ENCODE measurements around the gene SSH2. TPM values are rescaled to one million over a fixed set of nuclear protein-coding genes. Genes with fewer than 3 reads are reported as not detected.

The SSH2 gene
- total RNA-seq, 4 donors from 2014 or later, result 20.7 to 31.1 (median 23.1) TPM

GRCh38 chr17:29837531-29837930, 92.5 kb downstream of the SSH2 start:
- Histone ChIP-seq H3K27me3 (no peaks in the 10 kb centered on the region), H3K27ac (replicated peaks in 1 of 4) (no peak overlapping the region), H3K4me1 (peaks cover 0 to 12% (median 9%) of the 10 kb centered on the region in 4 donors), H3K9me3 (no peaks in the 10 kb centered on the region), H3K4me3 (no peak overlapping the region), H3K36me3 (no peaks in the 10 kb centered on the region)
- 88% methylated on average over 5 of the region's 7 CpGs for WGBS
- intact Hi-C loops (cut with DNase I), result no loop called here
- TF ChIP-seq CTCF (IDR thresholded peaks at IDR 0.05) (no peak), POLR2A (IDR thresholded peaks at IDR 0.05; ENCODE audit: low read depth) (no peak), POLR2AphosphoS5 (IDR thresholded peaks at IDR 0.05) (no peak), EP300 (IDR thresholded peaks at IDR 0.05) (no peak)
- no peak for DNase-seq (ENCODE audit: extremely low spot score)

- Histone ChIP-seq H3K4me3 (no peak overlapping the region), H3K9me3 (no peaks in the 10 kb centered on the region), H3K27me3 (no peaks in the 10 kb centered on the region), H3K4me1 (peaks cover 0 to 12% (median 9%) of the 10 kb centered on the region in 4 donors), H3K27ac (replicated peaks in 1 of 4) (no peak overlapping the region), H3K36me3 (no peaks in the 10 kb centered on the region)
- DNase-seq (ENCODE audit: extremely low spot score), result no peak
- no peak for TF ChIP-seq EP300 (IDR thresholded peaks at IDR 0.05)
- TF ChIP-seq POLR2AphosphoS5 (IDR thresholded peaks at IDR 0.05), result no peak
- no peak for TF ChIP-seq CTCF (IDR thresholded peaks at IDR 0.05)
- no peak for TF ChIP-seq POLR2A (IDR thresholded peaks at IDR 0.05; ENCODE audit: low read depth)
- WGBS, result 74% methylated on average over 5 of the region's 5 CpGs
- intact Hi-C loops (cut with DNase I), result no loop called here
Observed at GRCh38 chr17:29836643-29837042, 93.4 kb downstream of the SSH2 start.

GRCh38 chr17:29835435-29836351, 94.3 kb downstream of the SSH2 start:
- intact Hi-C loops (cut with DNase I), result no loop called here
- no peak overlapping the region for H3K27ac ChIP-seq (replicated peaks in 1 of 4)
- TF ChIP-seq POLR2AphosphoS5 (IDR thresholded peaks at IDR 0.05), result no peak
- no peak for TF ChIP-seq CTCF (IDR thresholded peaks at IDR 0.05)
- TF ChIP-seq POLR2A (IDR thresholded peaks at IDR 0.05; ENCODE audit: low read depth), result no peak
- TF ChIP-seq EP300 (IDR thresholded peaks at IDR 0.05), result no peak

GRCh38 chr17:29833801-29834200, 96.2 kb downstream of the SSH2 start:
- DNase-seq (ENCODE audit: extremely low spot score), result no peak
- H3K27ac ChIP-seq (replicated peaks in 1 of 4), result no peak overlapping the region
- no peaks in the 10 kb centered on the region for H3K9me3 ChIP-seq
- peaks cover 0 to 12% (median 9%) of the 10 kb centered on the region in 4 donors for H3K4me1 ChIP-seq
- intact Hi-C loops (cut with DNase I), result no loop called here
- WGBS, result 89% methylated on average over 1 of the region's 1 CpG
- H3K36me3 ChIP-seq, result no peaks in the 10 kb centered on the region
- H3K4me3 ChIP-seq, result no peak overlapping the region
- no peak for TF ChIP-seq CTCF (IDR thresholded peaks at IDR 0.05)
- TF ChIP-seq POLR2A (IDR thresholded peaks at IDR 0.05; ENCODE audit: low read depth), result no peak
- no peak for TF ChIP-seq EP300 (IDR thresholded peaks at IDR 0.05)
- TF ChIP-seq POLR2AphosphoS5 (IDR thresholded peaks at IDR 0.05), result no peak
- no peaks in the 10 kb centered on the region for H3K27me3 ChIP-seq

More at GRCh38 chr17:29835435-29836351, 94.3 kb downstream of the SSH2 start:
- H3K27me3 ChIP-seq, result no peaks in the 10 kb centered on the region
- DNase-seq (ENCODE audit: extremely low spot score), result no peak
- 91% methylated on average over 10 of the region's 10 CpGs for WGBS
- H3K9me3 ChIP-seq, result no peaks in the 10 kb centered on the region
- no peak overlapping the region for H3K4me3 ChIP-seq
- peaks cover 0 to 12% (median 9%) of the 10 kb centered on the region in 4 donors for H3K4me1 ChIP-seq
- no peaks in the 10 kb centered on the region for H3K36me3 ChIP-seq
